Activated naive CD4-positive, alpha-beta T cell treated with anti-CD3 and anti-CD28 coated beads, Interleukin-2, amount 10 ng/mL, durations not matched to agents 7 days and 5 days (primary cell): ENCODE measurements around the gene ITGA8.

Source experiments
- CTCF ChIA-PET: fragments of 350-600 bp; sonication (Branson Sonifier 250); formaldehyde crosslinking; loops from one replicate; lab custom pipeline; 2021; ENCODE audit warnings: antibody characterized with exemption; lab: Charles Lee
- DNase-seq: peaks from one replicate; pipeline ENCODE4 v3.0.0-alpha.2; 2020
- H3K27ac Mint-ChIP-seq: one replicate; pipeline ENCODE4 v1.8.0; 2021; ENCODE audit warnings: mild to moderate bottlenecking, moderate library complexity, mixed read lengths
- H3K27me3 Mint-ChIP-seq: one replicate; pipeline ENCODE4 v1.8.0; 2021; ENCODE audit warnings: mild to moderate bottlenecking, mixed read lengths
- H3K36me3 Mint-ChIP-seq: one replicate; pipeline ENCODE4 v1.8.0; 2021; ENCODE audit warnings: mixed read lengths
- H3K4me1 Mint-ChIP-seq: one replicate; pipeline ENCODE4 v1.8.0; 2021; ENCODE audit warnings: mixed read lengths
- H3K4me3 Mint-ChIP-seq: one replicate; pipeline ENCODE4 v1.8.0; 2021; ENCODE audit warnings: mild to moderate bottlenecking, moderate library complexity, mixed read lengths
- H3K9me3 Mint-ChIP-seq: one replicate; pipeline ENCODE4 v1.8.0; 2021; ENCODE audit warnings: mixed read lengths

Gene ITGA8

GRCh38 chr10:15472008-15472407 lies 247.7 kb downstream of the ITGA8 start:
- H3K27me3 Mint-ChIP-seq, result peaks cover 20% of the 10 kb centered on the region
- CTCF ChIA-PET, result no interaction called here

GRCh38 chr10:15469111-15469510 lies 250.6 kb downstream of the ITGA8 start:
- Mint-ChIP-seq H3K4me3 (no peak overlapping the region), H3K36me3 (no peaks in the 10 kb centered on the region), H3K4me1 (no peaks in the 10 kb centered on the region), H3K27ac (no peak overlapping the region), H3K27me3 (peaks cover 19% of the 10 kb centered on the region), H3K9me3 (no peaks in the 10 kb centered on the region)
- DNase-seq, result no peak
- CTCF ChIA-PET, result no interaction called here

More at GRCh38 chr10:15472008-15472407, 247.7 kb downstream of the ITGA8 start:
- Mint-ChIP-seq H3K36me3 (no peaks in the 10 kb centered on the region), H3K4me3 (no peak overlapping the region), H3K27ac (no peak overlapping the region), H3K4me1 (no peaks in the 10 kb centered on the region), H3K9me3 (no peaks in the 10 kb centered on the region)
- DNase-seq, result no peak

- peaks cover 13% of the 10 kb centered on the region for H3K27me3 Mint-ChIP-seq
- no peak for DNase-seq
- no peaks in the 10 kb centered on the region for H3K9me3 Mint-ChIP-seq
- no peak overlapping the region for H3K4me3 Mint-ChIP-seq
- H3K4me1 Mint-ChIP-seq, result no peaks in the 10 kb centered on the region
- CTCF ChIA-PET, result no interaction called here
- no peak overlapping the region for H3K27ac Mint-ChIP-seq
- H3K36me3 Mint-ChIP-seq, result no peaks in the 10 kb centered on the region
These were observed 255.3 kb downstream of the ITGA8 start for GRCh38 chr10:15464381-15464780.
